Osteoblast (primary cell): Measurements from ENCODE around the gene ABTB1. TPM values are rescaled to one million over a fixed set of nuclear protein-coding genes. Genes with fewer than 3 reads are reported as not detected.

ENCODE experiments used
- DNase-seq: peaks from one replicate; pipeline ENCODE4 v3.0.0; 2011; ENCODE audit warnings: low spot score, mixed read lengths; ENCODE audit not compliant: insufficient read length; ENCODE audit errors: missing footprints
- H2AFZ ChIP-seq: 2 replicates; pipeline ENCODE4 v1.6.0; 2011; ENCODE audit warnings: mild to moderate bottlenecking, low read length
- H3K27ac ChIP-seq: 2 replicates; pipeline ENCODE4 v1.5.1; 2011; ENCODE audit warnings: mild to moderate bottlenecking, low read depth, low read length, moderate library complexity
- H3K27me3 ChIP-seq: 2 replicates; pipeline ENCODE4 v1.6.0; 2012; ENCODE audit warnings: mild to moderate bottlenecking, control low read depth, inconsistent platforms, low read length, moderate library complexity; ENCODE audit not compliant: insufficient read depth
- H3K36me3 ChIP-seq: 2 replicates; pipeline ENCODE4 v1.5.1; 2011; ENCODE audit warnings: mild to moderate bottlenecking, low read length, control low read depth, moderate library complexity; ENCODE audit not compliant: insufficient read depth
- H3K4me1 ChIP-seq: 2 replicates; pipeline ENCODE4 v1.5.1; 2011; ENCODE audit warnings: mild to moderate bottlenecking, low read length, control low read depth, moderate library complexity; ENCODE audit not compliant: insufficient read depth
- H3K4me2 ChIP-seq: 2 replicates; pipeline ENCODE4 v1.6.0; 2011; ENCODE audit warnings: mild to moderate bottlenecking, low read length; ENCODE audit not compliant: insufficient read depth
- H3K4me3 ChIP-seq: fragments of 200-600 bp; sonication (generic); 3 replicates; pipeline ENCODE4 v1.5.1; 2012; ENCODE audit warnings: mild to moderate bottlenecking, low read length, inconsistent platforms; ENCODE audit not compliant: insufficient read depth
- H3K79me2 ChIP-seq: 2 replicates; pipeline ENCODE4 v1.6.0; 2012; ENCODE audit warnings: mild to moderate bottlenecking, low read length, control low read depth, inconsistent platforms; ENCODE audit not compliant: insufficient read depth
- H3K9me3 ChIP-seq: 2 replicates; pipeline ENCODE4 v1.5.1; 2011; ENCODE audit warnings: low read depth, low read length, control low read depth
- H4K20me1 ChIP-seq: 2 replicates; pipeline ENCODE4 v1.6.0; 2012; ENCODE audit warnings: mild to moderate bottlenecking, low read length, control low read depth; ENCODE audit not compliant: insufficient read depth
- CTCF ChIP-seq: IDR thresholded peaks from 2 replicates; pipeline ENCODE4 v1.5.1; 2011; ENCODE audit warnings: mild to moderate bottlenecking, low read depth, low read length, moderate library complexity; ENCODE audit errors: extremely low read depth
- total RNA-seq: library from RNA; depleted of rRNA; stranded (reverse); fragments of >200 nt; gene quantifications from 2 replicates; pipeline ENCODE4 v1.2.3, GENCODE V29; 2012

Gene ABTB1
- total RNA-seq, 1 donor, result 17.7 TPM

- Histone ChIP-seq H4K20me1 (no peaks in the 10 kb centered on the region), H3K4me3 (no peak overlapping the region), H3K27me3 (no peaks in the 10 kb centered on the region), H3K9me3 (no peaks in the 10 kb centered on the region), H2AFZ (no peak overlapping the region), H3K27ac (no peak overlapping the region), H3K79me2 (no peaks in the 10 kb centered on the region), H3K36me3 (peaks cover 4% of the 10 kb centered on the region), H3K4me2 (no peak overlapping the region), H3K4me1 (no peaks in the 10 kb centered on the region)
- no peak for DNase-seq
- no peak for TF ChIP-seq CTCF
These were observed 45.6 kb downstream of the ABTB1 start for GRCh38 chr3:127718245-127718915.

- Histone ChIP-seq H3K79me2 (no peaks in the 10 kb centered on the region), H3K4me1 (no peaks in the 10 kb centered on the region), H3K4me2 (no peak overlapping the region), H3K27ac (no peak overlapping the region), H2AFZ (no peak overlapping the region), H3K4me3 (no peak overlapping the region), H4K20me1 (no peaks in the 10 kb centered on the region), H3K27me3 (no peaks in the 10 kb centered on the region), H3K36me3 (peaks cover 4% of the 10 kb centered on the region), H3K9me3 (no peaks in the 10 kb centered on the region)
- TF ChIP-seq CTCF, result no peak
- DNase-seq, result no peak
These were observed 46.2 kb downstream of the ABTB1 start for GRCh38 chr3:127718916-127719290.

GRCh38 chr3:127719369-127719768, 46.6 kb downstream of the ABTB1 start:
- H3K4me2 ChIP-seq, result no peak overlapping the region
- DNase-seq, result no peak
- H3K79me2 ChIP-seq, result no peaks in the 10 kb centered on the region
- H3K36me3 ChIP-seq, result peaks cover 3% of the 10 kb centered on the region
- no peaks in the 10 kb centered on the region for H3K4me1 ChIP-seq
- H3K9me3 ChIP-seq, result no peaks in the 10 kb centered on the region
- no peaks in the 10 kb centered on the region for H3K27me3 ChIP-seq
- H4K20me1 ChIP-seq, result no peaks in the 10 kb centered on the region
- no peak overlapping the region for H2AFZ ChIP-seq
- H3K27ac ChIP-seq, result no peak overlapping the region
- H3K4me3 ChIP-seq, result no peak overlapping the region
- no peak for TF ChIP-seq CTCF

GRCh38 chr3:127720161-127720823, 47.5 kb downstream of the ABTB1 start:
- Histone ChIP-seq H3K4me2 (no peak overlapping the region), H3K9me3 (no peaks in the 10 kb centered on the region), H3K4me3 (no peak overlapping the region), H3K27me3 (no peaks in the 10 kb centered on the region), H3K4me1 (no peaks in the 10 kb centered on the region), H3K36me3 (no peaks in the 10 kb centered on the region), H3K79me2 (no peaks in the 10 kb centered on the region), H4K20me1 (no peaks in the 10 kb centered on the region), H2AFZ (no peak overlapping the region), H3K27ac (no peak overlapping the region)
- no peak for TF ChIP-seq CTCF
- DNase-seq, result no peak
